Effector memory CD8-positive, alpha-beta T cell (primary cell): ENCODE results near the gene SLC4A3.

Experiments used
- ATAC-seq: fragments of 150-1000 bp; cut with Tn5 transposase; replicated peaks from 2 replicates; pipeline ENCODE4 v1.10.0; 2021; ENCODE audit warnings: mild to moderate bottlenecking, moderate library complexity
- DNase-seq, 3 experiments: peaks; one replicate each; pipeline ENCODE4 v3.0.0; 2021
- H3K27ac Mint-ChIP-seq, 2 donors: one replicate each; pipeline ENCODE4 v1.8.0; 2022; ENCODE audit warnings: mild to moderate bottlenecking in 2 of 2, mixed read lengths in 2 of 2, moderate library complexity in 2 of 2
- H3K27me3 Mint-ChIP-seq, 2 donors: one replicate each; pipeline ENCODE4 v1.8.0; 2022; ENCODE audit warnings: mixed read lengths in 2 of 2
- H3K36me3 Mint-ChIP-seq: one replicate; pipeline ENCODE4 v1.8.0; 2022; ENCODE audit warnings: mild to moderate bottlenecking, moderate library complexity, mixed read lengths; ENCODE audit not compliant: insufficient read depth
- H3K4me1 Mint-ChIP-seq, 2 donors: one replicate each; pipeline ENCODE4 v1.8.0; 2022; ENCODE audit warnings: low read depth in 2 of 2, mixed read lengths in 2 of 2
- H3K4me3 Mint-ChIP-seq, 2 donors: one replicate each; pipeline ENCODE4 v1.8.0; 2022; ENCODE audit warnings: mild to moderate bottlenecking in 2 of 2, mixed read lengths in 2 of 2, moderate library complexity in 2 of 2
- H3K9me3 Mint-ChIP-seq, 2 donors: one replicate each; pipeline ENCODE4 v1.8.0; 2022; ENCODE audit warnings: mixed read lengths in 2 of 2

The SLC4A3 gene

GRCh38 chr2:219619235-219619634, 8.2 kb upstream of the SLC4A3 start:
- Mint-ChIP-seq H3K36me3 (peaks cover 6% of the 10 kb centered on the region), H3K9me3 (no peaks in the 10 kb centered on the region), H3K4me1 (no peaks in the 10 kb centered on the region), H3K27ac (no peak overlapping the region), H3K4me3 (no peak overlapping the region), H3K27me3 (peaks cover 0 to 33% of the 10 kb centered on the region in 2 donors)
- no peak for DNase-seq
- ATAC-seq, result no peak

- peaks cover 3% of the 10 kb centered on the region for H3K36me3 Mint-ChIP-seq
- no peaks in the 10 kb centered on the region for H3K9me3 Mint-ChIP-seq
- DNase-seq (no peak), ATAC-seq (no peak)
- no peak overlapping the region for H3K27ac Mint-ChIP-seq
- peaks cover 8 to 45% of the 10 kb centered on the region in 2 donors for H3K27me3 Mint-ChIP-seq
- no peaks in the 10 kb centered on the region for H3K4me1 Mint-ChIP-seq
- H3K4me3 Mint-ChIP-seq, result no peak overlapping the region
Observed at GRCh38 chr2:219620546-219620945, 6.9 kb upstream of the SLC4A3 start.

DNA sequence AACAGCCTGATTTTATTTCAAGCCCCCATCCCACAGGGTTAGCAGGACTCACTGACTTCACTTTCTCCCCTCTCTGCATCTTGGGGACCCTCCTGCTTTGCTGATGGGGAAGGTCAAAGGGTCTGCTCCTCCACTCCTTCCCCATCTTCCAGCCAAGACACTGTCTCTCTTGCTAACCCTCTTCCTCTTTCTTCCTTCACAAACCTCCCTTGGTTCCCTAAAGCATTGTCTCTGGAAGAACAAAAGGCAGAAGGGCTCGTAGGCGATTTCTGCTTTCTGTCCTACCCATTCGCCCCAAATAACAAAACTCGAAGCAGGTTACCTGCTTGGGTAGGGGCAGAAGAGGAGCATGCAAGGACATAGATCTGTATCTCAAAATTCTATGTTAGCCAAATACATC, 5.5 kb upstream of the SLC4A3 start:
- peaks cover 2 to 4% of the 10 kb centered on the region in 2 donors for H3K4me1 Mint-ChIP-seq
- H3K27me3 Mint-ChIP-seq, result peaks cover 19 to 56% of the 10 kb centered on the region in 2 donors

GRCh38 chr2:219622472-219622871, 5.0 kb upstream of the SLC4A3 start:
- no peaks in the 10 kb centered on the region for H3K36me3 Mint-ChIP-seq
- no peak for ATAC-seq
- no peak overlapping the region for H3K27ac Mint-ChIP-seq
- no peaks in the 10 kb centered on the region for H3K9me3 Mint-ChIP-seq
- H3K27me3 Mint-ChIP-seq, result peaks cover 20 to 60% of the 10 kb centered on the region in 2 donors
- H3K4me1 Mint-ChIP-seq, result peaks cover 4 to 6% of the 10 kb centered on the region in 2 donors
- H3K4me3 Mint-ChIP-seq, result no peak overlapping the region
- DNase-seq, result no peak

More for the DNA sequence above, 5.5 kb upstream of the SLC4A3 start:
- Mint-ChIP-seq H3K27ac (no peak overlapping the region), H3K4me3 (no peak overlapping the region), H3K36me3 (no peaks in the 10 kb centered on the region), H3K9me3 (no peaks in the 10 kb centered on the region)
- DNase-seq (no peak), ATAC-seq (no peak)

GRCh38 chr2:219624565-219624964, 2.9 kb upstream of the SLC4A3 start:
- H3K27me3 Mint-ChIP-seq, result peaks cover 28 to 75% of the 10 kb centered on the region in 2 donors
- no peak for DNase-seq

DNA sequence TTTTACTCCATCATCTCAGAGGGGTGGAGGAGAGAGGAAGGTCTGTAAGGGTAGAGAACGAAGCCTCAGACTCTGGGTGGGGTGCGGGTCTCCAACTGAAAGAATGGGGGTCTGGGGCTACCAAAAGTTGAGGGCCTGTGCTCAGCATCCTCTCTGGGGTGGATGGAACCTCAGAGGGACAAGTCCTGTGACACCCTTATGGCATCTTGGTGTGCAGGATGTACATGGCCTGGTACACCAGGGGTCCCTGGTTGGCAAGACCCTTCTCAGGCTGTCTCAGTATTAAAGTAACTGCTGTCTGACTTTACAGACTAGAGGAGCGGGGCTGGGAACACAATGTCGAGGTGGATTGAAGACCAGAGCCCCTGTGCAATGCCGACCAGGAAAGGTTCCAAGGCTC, 2.3 kb upstream of the SLC4A3 start:
- H3K9me3 Mint-ChIP-seq, result no peaks in the 10 kb centered on the region
- DNase-seq (no peak), ATAC-seq (no peak)
- no peak overlapping the region for H3K27ac Mint-ChIP-seq
- H3K4me3 Mint-ChIP-seq, result no peak overlapping the region
- peaks cover 28 to 81% of the 10 kb centered on the region in 2 donors for H3K27me3 Mint-ChIP-seq
- H3K4me1 Mint-ChIP-seq, result peaks cover 4 to 6% of the 10 kb centered on the region in 2 donors
- no peaks in the 10 kb centered on the region for H3K36me3 Mint-ChIP-seq

More at GRCh38 chr2:219624565-219624964, 2.9 kb upstream of the SLC4A3 start:
- Mint-ChIP-seq H3K9me3 (no peaks in the 10 kb centered on the region), H3K36me3 (no peaks in the 10 kb centered on the region), H3K4me1 (peaks cover 4 to 6% of the 10 kb centered on the region in 2 donors), H3K27ac (no peak overlapping the region), H3K4me3 (no peak overlapping the region)
- no peak for ATAC-seq

DNA sequence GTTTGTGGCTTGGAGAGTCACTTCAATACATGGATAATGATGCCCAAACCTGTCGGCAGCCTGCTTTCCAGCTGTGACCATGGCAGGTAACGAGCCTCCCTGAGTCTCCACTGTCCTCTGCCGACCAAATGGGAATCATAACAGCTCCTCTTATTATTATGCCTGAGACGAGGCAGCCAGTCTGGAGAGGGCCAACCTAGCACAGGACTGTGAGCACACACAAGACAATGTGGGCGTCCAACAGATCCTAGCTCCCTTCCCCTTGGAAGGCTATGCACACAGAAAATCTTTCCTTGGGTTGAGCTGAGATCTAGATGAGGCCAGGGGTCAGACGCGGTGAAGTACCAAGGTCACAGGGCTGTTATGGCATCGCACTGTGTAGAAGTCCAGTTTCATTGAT, 890 bp upstream of the SLC4A3 start:
- Mint-ChIP-seq H3K27me3 (peaks cover 33 to 89% of the 10 kb centered on the region in 2 donors), H3K27ac (peak overlapping the region in 1 of 2 donors; percentile 61)

GRCh38 chr2:219628235-219628985, 980 bp downstream of the SLC4A3 start:
- Mint-ChIP-seq H3K27me3 (peaks cover 36 to 81% of the 10 kb centered on the region in 2 donors), H3K4me3 (peak overlapping the region; percentile 43 to 45), H3K4me1 (peaks cover 4 to 6% of the 10 kb centered on the region in 2 donors), H3K27ac (no peak overlapping the region), H3K36me3 (no peaks in the 10 kb centered on the region), H3K9me3 (no peaks in the 10 kb centered on the region)
- ATAC-seq (no peak), DNase-seq (no peak)

More for the DNA sequence above, 890 bp upstream of the SLC4A3 start:
- peak overlapping the region; percentile 87 to 88 for H3K4me3 Mint-ChIP-seq
- DNase-seq, result no peak
- peaks cover 4 to 6% of the 10 kb centered on the region in 2 donors for H3K4me1 Mint-ChIP-seq
- H3K36me3 Mint-ChIP-seq, result no peaks in the 10 kb centered on the region
- no peaks in the 10 kb centered on the region for H3K9me3 Mint-ChIP-seq
- ATAC-seq, result no peak

GRCh38 chr2:219628986-219629901, 1.8 kb downstream of the SLC4A3 start:
- H3K27ac Mint-ChIP-seq, result no peak overlapping the region
- DNase-seq (no peak), ATAC-seq (no peak)
- peaks cover 4 to 6% of the 10 kb centered on the region in 2 donors for H3K4me1 Mint-ChIP-seq
- H3K9me3 Mint-ChIP-seq, result no peaks in the 10 kb centered on the region
- no peaks in the 10 kb centered on the region for H3K36me3 Mint-ChIP-seq
- peaks cover 36 to 81% of the 10 kb centered on the region in 2 donors for H3K27me3 Mint-ChIP-seq
- H3K4me3 Mint-ChIP-seq, result peak overlapping the region in 1 of 2 donors; percentile 45

DNA sequence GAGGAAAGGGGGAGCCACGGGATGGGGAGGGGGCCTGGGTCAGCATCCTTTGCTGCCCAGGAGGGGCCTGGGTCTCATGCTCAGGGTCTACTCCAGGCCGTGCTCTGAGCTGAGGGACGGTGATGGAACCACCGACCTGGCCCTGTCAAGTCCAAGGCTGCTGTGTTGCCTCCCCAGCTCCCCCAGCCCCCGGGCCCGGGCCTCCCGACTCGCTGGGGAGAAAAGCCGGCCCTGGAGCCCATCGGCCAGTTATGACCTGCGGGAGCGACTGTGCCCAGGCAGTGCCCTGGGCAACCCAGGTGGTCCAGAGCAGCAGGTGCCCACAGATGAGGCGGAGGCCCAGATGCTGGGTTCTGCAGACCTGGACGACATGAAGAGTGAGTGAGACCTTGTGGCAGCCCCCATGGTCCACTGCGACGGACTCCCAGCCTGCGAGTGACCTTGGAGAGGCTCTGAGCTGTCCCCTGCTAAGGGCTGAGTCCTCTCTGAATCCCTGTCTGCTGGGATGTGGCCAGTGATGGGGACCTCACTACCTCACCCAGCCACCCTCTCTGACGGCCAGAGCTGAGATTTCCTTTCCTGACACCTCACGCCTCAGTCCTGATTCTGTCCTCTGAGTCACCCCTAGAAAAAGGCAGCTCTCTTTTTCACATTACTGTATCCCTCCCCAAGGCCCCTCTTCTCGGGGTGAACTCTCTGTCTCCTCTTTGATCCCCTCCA, 2.7 kb downstream of the SLC4A3 start:
- Mint-ChIP-seq H3K4me3 (no peak overlapping the region), H3K27ac (peak overlapping the region in 1 of 2 donors; percentile 13), H3K9me3 (no peaks in the 10 kb centered on the region), H3K36me3 (no peaks in the 10 kb centered on the region), H3K27me3 (peaks cover 31 to 81% of the 10 kb centered on the region in 2 donors), H3K4me1 (peaks cover 4 to 6% of the 10 kb centered on the region in 2 donors)
- ATAC-seq, result no peak
- DNase-seq, result no peak

- Mint-ChIP-seq H3K27me3 (peaks cover 31 to 83% of the 10 kb centered on the region in 2 donors), H3K36me3 (no peaks in the 10 kb centered on the region), H3K27ac (peak overlapping the region in 1 of 2 donors; percentile 13), H3K4me3 (no peak overlapping the region), H3K9me3 (no peaks in the 10 kb centered on the region), H3K4me1 (peaks cover 4 to 6% of the 10 kb centered on the region in 2 donors)
- DNase-seq (no peak), ATAC-seq (no peak)
Observed at GRCh38 chr2:219630770-219631405, 3.5 kb downstream of the SLC4A3 start.

- Mint-ChIP-seq H3K4me1 (peaks cover 4 to 6% of the 10 kb centered on the region in 2 donors), H3K36me3 (no peaks in the 10 kb centered on the region), H3K9me3 (no peaks in the 10 kb centered on the region), H3K27ac (no peak overlapping the region), H3K27me3 (peaks cover 30 to 83% of the 10 kb centered on the region in 2 donors), H3K4me3 (no peak overlapping the region)
- no peak for ATAC-seq
- DNase-seq, result no peak
Observed at GRCh38 chr2:219631406-219631891, 4.0 kb downstream of the SLC4A3 start.
